Measurements from ENCODE around the gene VAMP1.
"Not testable (repeated sequence)": the region's sequence is repeated elsewhere in the genome, so short reads cannot be mapped to it uniquely, and the experiment has no call there.

Gene VAMP1

GRCh38 chr12:6451348-6452244, 18.9 kb downstream of the VAMP1 start, which contains the start of gene TAPBPL:
Gene TAPBPL (plus strand): TSS chr12:6452042. CDS start chr12:6452249, 207 bp downstream.
- DNase-seq (ENCODE audit: low spot score) = peak; percentile 65

- no peak for DNase-seq (ENCODE audit: low spot score)
Measured at GRCh38 chr12:6450869-6451347, 19.6 kb downstream of the VAMP1 start.

GRCh38 chr12:6450091-6450868, 20.2 kb downstream of the VAMP1 start:
- DNase-seq (ENCODE audit: low spot score) = no peak

- no peak for DNase-seq (ENCODE audit: low spot score)
Measured at GRCh38 chr12:6444704-6445688, 25.5 kb downstream of the VAMP1 start, which contains the start of gene CD27. Gene CD27 (plus strand): TSS chr12:6444955. CDS start chr12:6445096, 141 bp downstream.

- no peak for DNase-seq (ENCODE audit: low spot score)
Measured at GRCh38 chr12:6444031-6444430, 26.4 kb downstream of the VAMP1 start.

- no peak for DNase-seq (ENCODE audit: low spot score)
Measured at GRCh38 chr12:6443361-6443983, 27.0 kb downstream of the VAMP1 start.

GRCh38 chr12:6442836-6443235, 27.6 kb downstream of the VAMP1 start:
- no peak for DNase-seq (ENCODE audit: low spot score)

- DNase-seq (ENCODE audit: low spot score) = no peak
Measured at GRCh38 chr12:6440391-6440790, 30.1 kb downstream of the VAMP1 start.

GRCh38 chr12:6438345-6438744, 32.1 kb downstream of the VAMP1 start:
- DNase-seq (ENCODE audit: low spot score) = no peak

- no peak for DNase-seq (ENCODE audit: low spot score)
Measured at GRCh38 chr12:6437586-6437985, 32.9 kb downstream of the VAMP1 start.

- no peak for DNase-seq (ENCODE audit: low spot score)
Measured at GRCh38 chr12:6435961-6436715, 34.3 kb downstream of the VAMP1 start.

GRCh38 chr12:6434205-6435140, 36.0 kb downstream of the VAMP1 start:
- no peak for DNase-seq (ENCODE audit: low spot score)

GRCh38 chr12:6432991-6433390, 37.5 kb downstream of the VAMP1 start:
- no peak for DNase-seq (ENCODE audit: low spot score)

GRCh38 chr12:6430124-6430989, 40.1 kb downstream of the VAMP1 start:
- DNase-seq (ENCODE audit: low spot score) = no peak

GRCh38 chr12:6428326-6428725, 42.2 kb downstream of the VAMP1 start:
- DNase-seq (ENCODE audit: low spot score) = no peak

GRCh38 chr12:6427796-6428195, 42.7 kb downstream of the VAMP1 start:
- not testable (repeated sequence) for DNase-seq (ENCODE audit: low spot score)

- DNase-seq (ENCODE audit: low spot score) = no peak
Measured at GRCh38 chr12:6426882-6427671, 43.4 kb downstream of the VAMP1 start.
